ENCODE measurements around the gene UGT1A8.

UGT1A8 gene

GRCh38 chr2:233811732-233812131 is 194.3 kb downstream of the UGT1A8 start:
- DNase-seq: no peak
- TF ChIP-seq CTCF (IDR thresholded peaks at IDR 0.05): no peak
- H3K27me3 Mint-ChIP-seq (ENCODE audit: low read depth, poor library complexity): peaks cover 26% of the 10 kb centered on the region
- no peak overlapping the region for H3K4me3 Mint-ChIP-seq
- H3K27ac Mint-ChIP-seq: no peak overlapping the region
- H3K36me3 Mint-ChIP-seq (ENCODE audit: low read depth): no peaks in the 10 kb centered on the region
- no peaks in the 10 kb centered on the region for H3K9me3 Mint-ChIP-seq
- H3K4me1 Mint-ChIP-seq: peaks cover 13% of the 10 kb centered on the region

GRCh38 chr2:233813236-233814055 is 196.0 kb downstream of the UGT1A8 start:
- H3K27ac Mint-ChIP-seq: peak overlapping the region; percentile 71
- H3K27me3 Mint-ChIP-seq (ENCODE audit: low read depth, poor library complexity): peaks cover 26% of the 10 kb centered on the region
- H3K36me3 Mint-ChIP-seq (ENCODE audit: low read depth): no peaks in the 10 kb centered on the region
- peaks cover 25% of the 10 kb centered on the region for H3K4me1 Mint-ChIP-seq
- TF ChIP-seq CTCF (IDR thresholded peaks at IDR 0.05): no peak
- H3K4me3 Mint-ChIP-seq: no peak overlapping the region
- no peaks in the 10 kb centered on the region for H3K9me3 Mint-ChIP-seq
- DNase-seq: no peak

GRCh38 chr2:233814056-233814835 is 196.8 kb downstream of the UGT1A8 start:
- H3K27ac Mint-ChIP-seq: no peak overlapping the region
- H3K36me3 Mint-ChIP-seq (ENCODE audit: low read depth): no peaks in the 10 kb centered on the region
- no peak overlapping the region for H3K4me3 Mint-ChIP-seq
- no peaks in the 10 kb centered on the region for H3K9me3 Mint-ChIP-seq
- TF ChIP-seq CTCF (IDR thresholded peaks at IDR 0.05): no peak
- peaks cover 23% of the 10 kb centered on the region for H3K27me3 Mint-ChIP-seq (ENCODE audit: low read depth, poor library complexity)
- no peak for DNase-seq
- peaks cover 25% of the 10 kb centered on the region for H3K4me1 Mint-ChIP-seq

- TF ChIP-seq CTCF (IDR thresholded peaks at IDR 0.05): no peak
- no peak for DNase-seq
- peaks cover 25% of the 10 kb centered on the region for H3K4me1 Mint-ChIP-seq
- no peaks in the 10 kb centered on the region for H3K9me3 Mint-ChIP-seq
- no peaks in the 10 kb centered on the region for H3K36me3 Mint-ChIP-seq (ENCODE audit: low read depth)
- H3K27ac Mint-ChIP-seq: no peak overlapping the region
- no peak overlapping the region for H3K4me3 Mint-ChIP-seq
- peaks cover 22% of the 10 kb centered on the region for H3K27me3 Mint-ChIP-seq (ENCODE audit: low read depth, poor library complexity)
These were observed 198.4 kb downstream of the UGT1A8 start for GRCh38 chr2:233815861-233816260.

DNA sequence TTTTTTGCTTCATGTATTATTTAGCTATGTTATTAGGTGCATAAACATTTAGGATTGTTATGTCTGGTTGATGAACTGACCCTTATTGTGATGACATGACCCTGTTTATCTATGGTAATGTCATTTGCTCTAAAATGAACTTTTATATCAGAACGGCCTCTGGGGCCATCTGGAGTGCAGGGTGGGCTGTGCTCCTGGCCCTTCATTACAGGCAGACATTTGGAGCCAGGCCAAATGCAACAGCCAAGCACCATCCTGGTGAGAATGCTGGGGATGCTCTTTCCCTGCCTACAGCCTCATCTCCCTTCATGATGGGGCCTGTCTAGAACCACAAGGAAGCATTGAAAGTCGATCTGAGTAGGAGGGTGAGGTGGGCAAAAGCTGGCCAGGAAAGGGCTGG is 198.9 kb downstream of the UGT1A8 start:
- no peaks in the 10 kb centered on the region for H3K9me3 Mint-ChIP-seq
- H3K4me3 Mint-ChIP-seq: no peak overlapping the region
- peaks cover 25% of the 10 kb centered on the region for H3K4me1 Mint-ChIP-seq
- DNase-seq: no peak
- no peaks in the 10 kb centered on the region for H3K36me3 Mint-ChIP-seq (ENCODE audit: low read depth)
- peak overlapping the region; percentile 76 for H3K27ac Mint-ChIP-seq
- TF ChIP-seq CTCF (IDR thresholded peaks at IDR 0.05): no peak
- peaks cover 27% of the 10 kb centered on the region for H3K27me3 Mint-ChIP-seq (ENCODE audit: low read depth, poor library complexity)

Measured in nephron progenitor cell (in vitro differentiated cells).